Thyroid gland (tissue), 4 donors: ENCODE results near the gene AAK1. TPM values are rescaled to one million over a fixed set of nuclear protein-coding genes. Genes with fewer than 3 reads are reported as not detected.
"Not testable (repeated sequence)": the region's sequence is repeated elsewhere in the genome, so short reads cannot be mapped to it uniquely, and the experiment has no call there.

Source experiments
- DNase-seq, 2 donors: peaks; one replicate each; pipeline ENCODE4 v3.0.0-alpha.2; 2019
- H3K27ac ChIP-seq, 3 donors: fragments of 200-600 bp; sonication (generic); 1 replicate in 2 of 3; 2 replicates in 1 of 3; pipeline ENCODE4 v1.5.1; 2016 to 2019; ENCODE audit warnings: mild to moderate bottlenecking in 1 of 3, moderate library complexity in 1 of 3
- H3K27me3 ChIP-seq: fragments of 200-600 bp; sonication (generic); one replicate; pipeline ENCODE4 v1.5.1; 2019
- H3K36me3 ChIP-seq, 2 donors: fragments of 200-600 bp; sonication (generic); one replicate each; pipeline ENCODE4 v1.5.1; 2016 to 2019
- H3K4me1 ChIP-seq, 2 donors: fragments of 200-600 bp; sonication (generic); one replicate each; pipeline ENCODE4 v1.5.1; 2017 to 2019
- H3K4me3 ChIP-seq, 3 donors: fragments of 200-600 bp; sonication (generic); replicated peaks in 1 of 3; 1 replicate in 2 of 3; 2 replicates in 1 of 3; pipeline ENCODE4 v1.5.1; 2016; ENCODE audit warnings: mild to moderate bottlenecking in 1 of 3
- H3K9me3 ChIP-seq: fragments of 200-600 bp; sonication (generic); one replicate; pipeline ENCODE4 v1.5.1; 2017
- CTCF ChIP-seq, 6 experiments: fragments of 200-600 bp in 3 of 6; fragments of 450-650 bp in 3 of 6; sonication (generic) in 3 of 6; IDR thresholded peaks; one replicate each; pipeline ENCODE4 v1.5.1; 2016 to 2019; ENCODE audit warnings: antibody characterized with exemption in 6 of 6, mild to moderate bottlenecking in 2 of 6, inconsistent platforms in 1 of 6, moderate library complexity in 1 of 6
- POLR2A ChIP-seq, 2 donors: fragments of 450-650 bp; IDR thresholded peaks; one replicate each; pipeline ENCODE4 v1.6.1; 2017; ENCODE audit warnings: antibody characterized with exemption in 2 of 2, mild to moderate bottlenecking in 2 of 2, moderate library complexity in 1 of 2
- WGBS, 2 donors: methylation state at CpG; one replicate each; pipeline ENCODE4 v1.1.5; 2017; 5-methylcytosine and 5-hydroxymethylcytosine counted together
- intact Hi-C: fragments of 100-400 bp; cut with DNase I; formaldehyde crosslinking; loops from one replicate; pipeline ENCODE4 v1.15.1; 2023
- total RNA-seq, 4 donors: library from RNA; depleted of rRNA; stranded (reverse); fragments of >200 nt; gene quantifications; one replicate each; pipeline ENCODE4 v1.2.3, GENCODE V29; 2016

The AAK1 gene
- total RNA-seq, 4 donors from 2014 or later, result 82.0 to 174 (median 144) TPM

GRCh38 chr2:69660637-69661036 lies 17.1 kb upstream of the AAK1 start:
- TF ChIP-seq POLR2A (IDR thresholded peaks at IDR 0.05), result no peak
- TF ChIP-seq CTCF (IDR thresholded peaks at IDR 0.05), result no peak
- intact Hi-C loops, result no loop called here

GRCh38 chr2:69659941-69660483 lies 16.5 kb upstream of the AAK1 start:
- Histone ChIP-seq H3K27ac (peak overlapping the region; percentile 59 to 70 (median 67)), H3K9me3 (no peaks in the 10 kb centered on the region), H3K27me3 (no peaks in the 10 kb centered on the region), H3K4me3 (no peak overlapping the region), H3K4me1 (peaks cover 10 to 14% of the 10 kb centered on the region in 2 donors), H3K36me3 (no peaks in the 10 kb centered on the region)
- 28 to 35% methylated on average over 2 of the region's 2 CpGs for WGBS, 2 donors
- intact Hi-C loops, result no loop called here
- DNase-seq, result no peak
- TF ChIP-seq POLR2A (IDR thresholded peaks at IDR 0.05) (peak in 1 of 2 donors; percentile 10), CTCF (IDR thresholded peaks at IDR 0.05) (no peak)

More at GRCh38 chr2:69660637-69661036, 17.1 kb upstream of the AAK1 start:
- Histone ChIP-seq H3K9me3 (no peaks in the 10 kb centered on the region), H3K4me3 (no peak overlapping the region), H3K27ac (peak overlapping the region; percentile 59 to 70 (median 67)), H3K36me3 (no peaks in the 10 kb centered on the region), H3K27me3 (no peaks in the 10 kb centered on the region), H3K4me1 (peaks cover 10 to 14% of the 10 kb centered on the region in 2 donors)
- 74 to 86% methylated on average over 1 of the region's 1 CpG for WGBS, 2 donors
- no peak for DNase-seq

- Histone ChIP-seq H3K4me3 (no peak overlapping the region), H3K27ac (peak overlapping the region; percentile 59 to 70 (median 67)), H3K9me3 (no peaks in the 10 kb centered on the region), H3K27me3 (no peaks in the 10 kb centered on the region), H3K36me3 (no peaks in the 10 kb centered on the region), H3K4me1 (peaks cover 10 to 14% of the 10 kb centered on the region in 2 donors)
- TF ChIP-seq CTCF (IDR thresholded peaks at IDR 0.05), result no peak
- TF ChIP-seq POLR2A (IDR thresholded peaks at IDR 0.05), result no peak
- 96 to 97% methylated on average over 1 of the region's 1 CpG for WGBS, 2 donors
- intact Hi-C loops, result no loop called here
- DNase-seq, result no peak
Observed at GRCh38 chr2:69659349-69659748, 15.8 kb upstream of the AAK1 start.

- Histone ChIP-seq H3K4me1 (peaks cover 0 to 3% of the 10 kb centered on the region in 2 donors), H3K27me3 (no peaks in the 10 kb centered on the region), H3K36me3 (no peaks in the 10 kb centered on the region), H3K9me3 (no peaks in the 10 kb centered on the region), H3K27ac (no peak overlapping the region), H3K4me3 (no peak overlapping the region)
- no peak for DNase-seq
- TF ChIP-seq CTCF (IDR thresholded peaks at IDR 0.05), result no peak
- TF ChIP-seq POLR2A (IDR thresholded peaks at IDR 0.05), result no peak
- 94 to 98% methylated on average over 7 of the region's 7 CpGs for WGBS, 2 donors
- intact Hi-C loops, result no loop called here
Observed at GRCh38 chr2:69652206-69652605, 8.7 kb upstream of the AAK1 start.

- intact Hi-C loops, result loop anchor here (10.0 kb wide), 2 partner anchors 68 to 82 kb away; no protein-coding TSS in a partner anchor
- WGBS, 2 donors, result 96 to 98% methylated on average over 5 of the region's 5 CpGs
- not testable (repeated sequence) for H3K4me3 ChIP-seq, DNase-seq, H3K9me3 ChIP-seq, H3K27ac ChIP-seq, H3K36me3 ChIP-seq, H3K27me3 ChIP-seq
- peaks cover 0 to 16% of the 10 kb centered on the region in 2 donors for H3K4me1 ChIP-seq
Observed at GRCh38 chr2:69647196-69647595, 3.7 kb upstream of the AAK1 start.
